Dermis blood vessel endothelial cell (primary cell): Measurements from ENCODE around the gene IKZF2. TPM values are rescaled to one million over a fixed set of nuclear protein-coding genes. Genes with fewer than 3 reads are reported as not detected.

ENCODE experiments used
- DNase-seq: peaks from one replicate; pipeline ENCODE4 v3.0.0; 2010
- total RNA-seq: library from RNA; depleted of rRNA; stranded (reverse); fragments of >200 nt; gene quantifications from 2 replicates; pipeline ENCODE4 v1.2.3, GENCODE V29; 2014

Gene IKZF2
- total RNA-seq, 1 donor from 2014 or later: 0.68 TPM

GRCh38 chr2:212956665-212957607, 194.5 kb downstream of the IKZF2 start:
- no peak for DNase-seq

GRCh38 chr2:212953170-212953920, 198.1 kb downstream of the IKZF2 start:
- no peak for DNase-seq

GRCh38 chr2:212949786-212950185, 201.6 kb downstream of the IKZF2 start:
- DNase-seq: no peak

Other genes starting within 250 kb of the IKZF2 start
- gene SPAG16, start 132.9 kb upstream of the IKZF2 start, total RNA-seq: 9.5 and 10.6 TPM in 2 replicates